ENCODE results near the gene LGALS12. TPM values are rescaled to one million over a fixed set of nuclear protein-coding genes. Genes with fewer than 3 reads are reported as not detected.

LGALS12 gene
- total RNA-seq: not detected

- DNase-seq: no peak
Observed at GRCh38 chr11:63505857-63506528, at the start of gene LGALS12. Gene LGALS12, plus strand, starts transcription at chr11:63506084. Its CDS starts 375 bp downstream, at chr11:63506459.

GRCh38 chr11:63459586-63459985 is 46.3 kb upstream of the LGALS12 start:
- DNase-seq: no peak

- DNase-seq: no peak
Observed at GRCh38 chr11:63462137-63462536, 43.7 kb upstream of the LGALS12 start.

GRCh38 chr11:63470311-63470710 is 35.6 kb upstream of the LGALS12 start:
- DNase-seq: no peak

GRCh38 chr11:63472372-63472771 is 33.5 kb upstream of the LGALS12 start:
- DNase-seq: no peak

- no peak for DNase-seq
Observed at GRCh38 chr11:63476618-63477017, 29.3 kb upstream of the LGALS12 start.

- DNase-seq: peak; percentile 35
Observed at GRCh38 chr11:63478896-63479295, 27.0 kb upstream of the LGALS12 start.

- DNase-seq: no peak
Observed at GRCh38 chr11:63480039-63480438, 25.8 kb upstream of the LGALS12 start.

- DNase-seq: no peak
Observed at GRCh38 chr11:63485777-63486176, 20.1 kb upstream of the LGALS12 start.

GRCh38 chr11:63488789-63489188 is 17.1 kb upstream of the LGALS12 start:
- no peak for DNase-seq

GRCh38 chr11:63489879-63490278 is 16.0 kb upstream of the LGALS12 start:
- no peak for DNase-seq

- no peak for DNase-seq
Observed at GRCh38 chr11:63490551-63491239, 15.2 kb upstream of the LGALS12 start, which contains the start of gene PLAAT5. Gene PLAAT5, minus strand, starts transcription at chr11:63491167. Its CDS starts 133 bp downstream, at chr11:63491034.

GRCh38 chr11:63491240-63491587 is 14.7 kb upstream of the LGALS12 start:
- no peak for DNase-seq

GRCh38 chr11:63491636-63492372 is 14.1 kb upstream of the LGALS12 start:
- DNase-seq: no peak

- no peak for DNase-seq
Observed at GRCh38 chr11:63492441-63492840, 13.4 kb upstream of the LGALS12 start.

GRCh38 chr11:63493127-63493526 is 12.8 kb upstream of the LGALS12 start:
- DNase-seq: no peak

- DNase-seq: no peak
Observed at GRCh38 chr11:63494975-63495374, 10.9 kb upstream of the LGALS12 start.

GRCh38 chr11:63499874-63500273 is 6.0 kb upstream of the LGALS12 start:
- no peak for DNase-seq

- no peak for DNase-seq
Observed at GRCh38 chr11:63501236-63501635, 4.6 kb upstream of the LGALS12 start.

GRCh38 chr11:63502252-63502820 is 3.5 kb upstream of the LGALS12 start:
- no peak for DNase-seq

- no peak for DNase-seq
Observed at GRCh38 chr11:63503492-63503891, 2.4 kb upstream of the LGALS12 start.

GRCh38 chr11:63504054-63504453 is 1.8 kb upstream of the LGALS12 start:
- DNase-seq: no peak

Data from occipital lobe (tissue), 2 donors.